ENCODE measurements around the gene TSHZ1. TPM values are rescaled to one million over a fixed set of nuclear protein-coding genes. Genes with fewer than 3 reads are reported as not detected.
A peak's percentile ranks its signal among the peaks of the same experiment; 100 is the strongest.

The TSHZ1 gene
- total RNA-seq, 1 donor from 2014 or later: 12.1 TPM

DNA sequence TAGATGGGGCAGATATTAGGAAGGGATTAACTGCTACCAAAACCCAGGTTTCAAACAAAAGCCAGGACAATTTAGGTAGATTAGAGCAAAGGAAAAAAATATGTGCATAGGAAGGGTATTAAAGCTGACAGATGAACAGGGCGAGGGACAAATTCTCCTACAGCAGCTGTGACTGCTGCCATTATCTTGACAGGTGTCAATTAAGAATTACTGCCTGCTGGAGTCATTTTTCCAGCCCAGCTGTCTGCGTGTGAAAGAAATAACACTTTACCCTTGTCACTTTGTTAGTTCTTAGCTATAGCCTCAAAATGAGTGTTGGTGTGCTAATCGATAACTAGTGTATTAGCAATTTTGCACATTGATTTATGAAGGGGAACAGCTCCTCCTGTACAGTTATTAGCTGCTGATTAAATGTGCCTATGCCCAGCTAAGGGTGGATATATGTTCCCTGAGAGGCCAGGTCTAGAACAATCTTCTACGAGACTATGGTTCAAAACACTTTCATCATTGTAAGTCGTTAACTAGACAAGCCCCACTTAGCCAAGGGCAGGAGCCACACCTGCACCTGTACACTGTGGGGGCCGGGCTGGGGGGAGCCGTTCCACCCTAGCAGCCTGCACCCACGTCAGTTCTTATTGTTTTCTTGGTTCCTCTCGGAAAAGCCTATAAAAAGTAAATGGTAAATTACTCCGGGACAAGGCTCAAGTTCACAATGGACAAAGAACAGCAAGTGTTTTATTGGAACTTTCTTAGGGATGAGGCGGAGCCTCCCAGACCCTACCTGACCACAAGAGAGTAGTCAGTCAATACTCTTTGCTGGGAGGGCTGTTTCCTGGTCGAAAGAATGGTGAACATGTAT, 7.7 kb downstream of the TSHZ1 start:
- ATAC-seq (no peak), DNase-seq (ENCODE audit: low spot score) (no peak)

DNA sequence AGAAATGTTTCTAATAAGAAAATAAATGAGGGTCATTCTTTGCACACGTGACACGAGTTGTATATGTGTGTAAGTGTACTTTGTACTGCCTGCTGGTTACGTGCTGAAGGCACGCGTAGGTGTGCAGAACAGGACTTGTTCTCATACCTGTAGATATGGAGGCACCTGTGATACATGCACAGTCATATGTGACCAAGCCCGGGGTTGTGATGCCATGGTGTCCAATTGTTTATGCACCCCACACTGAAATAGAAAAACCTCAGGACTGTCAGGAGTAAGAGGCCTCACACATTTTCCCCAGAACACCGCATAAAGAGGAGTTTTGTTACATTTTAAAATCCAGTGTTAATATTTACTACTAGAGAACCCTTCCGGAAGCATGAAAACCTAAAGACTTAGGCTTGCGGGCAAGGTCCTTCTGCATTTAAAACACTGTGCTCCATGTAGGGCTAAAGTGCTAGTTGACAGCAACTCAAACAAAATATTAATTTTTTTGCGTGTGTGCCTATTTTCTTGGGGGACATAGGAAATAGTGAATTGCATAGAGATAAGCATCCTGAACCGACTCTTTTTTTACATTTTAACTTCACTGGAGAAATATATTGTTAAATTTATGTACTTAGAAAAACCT, 9.3 kb downstream of the TSHZ1 start:
- peak; percentile 54 for ATAC-seq
- no peak for DNase-seq (ENCODE audit: low spot score)

DNA sequence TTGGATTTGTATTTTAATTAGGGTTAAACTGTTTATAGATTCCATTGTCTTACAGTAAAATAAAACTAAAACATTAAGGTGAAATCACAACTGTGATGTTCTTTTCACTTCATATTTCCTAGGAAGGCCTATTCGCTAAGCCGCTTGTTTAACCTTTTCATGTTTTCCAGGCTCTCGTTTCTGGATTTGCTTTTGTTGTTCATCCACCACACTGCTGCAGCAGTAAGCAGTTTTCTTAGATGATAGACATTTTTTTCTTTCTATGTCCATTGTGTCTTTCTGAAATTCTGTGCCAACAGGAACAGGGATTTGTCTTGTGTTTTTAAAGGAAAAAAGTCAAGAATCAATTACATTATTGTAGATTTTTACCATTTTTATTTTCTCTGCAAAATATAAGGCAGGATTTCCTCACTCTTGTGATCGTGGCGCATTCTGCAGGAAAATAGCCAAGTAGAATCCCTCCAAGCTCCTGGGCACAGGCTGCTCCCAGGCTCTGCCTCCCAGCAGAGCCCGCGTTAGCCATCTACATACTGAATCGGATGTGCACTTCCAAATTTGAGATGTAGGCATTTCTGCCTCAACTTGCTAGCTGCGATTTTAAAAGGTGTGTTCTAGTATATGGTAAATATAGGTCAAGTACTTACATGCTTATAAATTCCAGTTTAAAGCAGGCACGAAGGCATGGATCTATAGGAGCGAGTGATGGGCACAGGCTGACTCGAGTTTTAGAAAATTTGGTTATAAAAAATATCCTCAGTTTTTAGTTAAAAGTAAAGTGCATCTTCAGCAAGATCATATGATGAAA, 10.2 kb downstream of the TSHZ1 start:
- ATAC-seq: no peak

DNA sequence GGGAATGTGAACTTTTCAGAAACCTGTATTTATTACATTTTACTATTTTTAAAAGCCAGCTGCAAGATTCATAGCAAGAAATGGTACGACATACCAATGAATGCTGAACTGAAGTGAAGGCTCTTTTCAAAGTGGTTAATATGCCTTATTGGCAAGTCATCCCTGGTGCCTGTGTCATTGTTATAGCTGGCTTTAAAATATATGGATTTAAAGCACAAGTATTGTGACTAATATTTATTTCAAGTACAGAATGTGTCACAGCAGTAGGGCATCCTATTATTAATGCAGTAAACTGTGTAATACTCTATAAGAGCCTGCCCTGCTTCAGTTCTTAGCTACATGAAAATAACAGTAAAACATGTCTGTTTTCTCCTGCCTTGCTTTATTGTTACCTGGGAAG, 10.8 kb downstream of the TSHZ1 start:
- DNase-seq (ENCODE audit: low spot score): no peak
- no peak for ATAC-seq

More for the DNA sequence above, 10.2 kb downstream of the TSHZ1 start:
- DNase-seq (ENCODE audit: low spot score): no peak

DNA sequence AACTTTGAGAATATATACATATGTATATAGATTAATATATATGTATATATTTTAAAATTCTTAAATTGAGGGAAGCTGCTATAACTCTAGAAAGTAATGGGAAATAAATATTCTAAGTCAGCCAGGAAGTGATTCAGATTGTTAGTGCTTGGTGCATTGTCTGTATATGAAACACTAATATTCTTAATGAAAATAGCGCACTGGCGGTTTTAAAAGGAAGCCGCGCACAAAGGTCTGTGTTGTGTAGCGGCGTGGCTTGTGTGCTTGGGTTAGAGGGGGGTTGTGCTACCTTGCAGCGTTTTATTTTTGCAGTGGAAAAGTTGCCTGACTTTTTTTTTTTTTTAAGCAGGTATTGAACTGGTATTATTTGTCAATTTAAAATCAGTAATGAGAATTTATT, 11.3 kb downstream of the TSHZ1 start:
- ATAC-seq (no peak), DNase-seq (ENCODE audit: low spot score) (no peak)

DNA sequence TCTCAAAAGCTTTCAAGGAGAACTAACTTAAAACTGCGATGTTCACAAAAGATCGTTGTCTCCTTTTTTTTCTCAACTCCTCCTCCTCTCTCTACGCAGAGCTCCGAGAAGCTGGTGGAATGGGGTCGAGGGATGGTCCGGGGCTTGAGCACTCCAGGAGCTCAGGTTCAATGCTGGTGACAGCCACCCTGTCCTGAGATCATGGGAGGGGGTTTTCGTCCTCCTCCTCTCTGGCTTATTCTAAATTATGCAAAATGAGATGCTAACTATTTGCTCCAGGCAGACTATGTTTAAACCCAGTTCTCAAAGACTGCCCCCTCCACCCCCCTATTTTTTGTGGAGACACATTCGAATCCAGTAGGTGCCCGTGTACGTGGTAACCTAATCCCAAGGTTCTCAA, 11.8 kb downstream of the TSHZ1 start:
- DNase-seq (ENCODE audit: low spot score) (no peak), ATAC-seq (no peak)

DNA sequence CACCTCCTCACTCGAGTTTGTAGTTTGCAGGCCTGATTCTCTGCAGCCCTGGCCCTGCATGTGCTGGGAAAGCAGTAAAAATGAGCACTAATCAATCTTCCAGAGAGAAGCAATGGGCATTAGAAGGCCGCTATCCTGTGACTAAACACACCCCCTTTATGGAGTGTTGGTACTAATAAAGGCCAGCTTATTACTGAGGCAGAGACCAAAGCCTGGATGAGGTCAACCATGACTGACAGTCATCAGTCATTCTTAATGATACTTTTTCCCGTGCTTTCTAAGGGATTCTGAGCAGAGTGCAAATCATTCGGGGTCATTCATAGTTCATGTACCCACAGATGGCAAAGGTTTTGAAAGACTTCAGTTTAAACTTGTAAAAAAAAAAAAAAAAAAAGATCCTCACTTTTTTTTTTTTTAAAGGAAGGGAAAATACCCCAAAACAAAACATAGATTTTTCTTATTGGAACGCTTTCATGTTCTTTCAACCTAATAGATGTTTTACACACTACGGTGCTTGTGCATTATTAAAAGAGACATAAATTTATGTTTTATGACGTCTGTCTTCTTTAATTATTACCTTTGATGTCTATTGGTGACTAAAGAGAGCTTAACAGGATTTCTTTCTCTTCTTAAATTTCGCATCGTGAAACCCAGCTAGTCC, 13.2 kb downstream of the TSHZ1 start:
- DNase-seq (ENCODE audit: low spot score): no peak
- ATAC-seq: peak; percentile 66

DNA sequence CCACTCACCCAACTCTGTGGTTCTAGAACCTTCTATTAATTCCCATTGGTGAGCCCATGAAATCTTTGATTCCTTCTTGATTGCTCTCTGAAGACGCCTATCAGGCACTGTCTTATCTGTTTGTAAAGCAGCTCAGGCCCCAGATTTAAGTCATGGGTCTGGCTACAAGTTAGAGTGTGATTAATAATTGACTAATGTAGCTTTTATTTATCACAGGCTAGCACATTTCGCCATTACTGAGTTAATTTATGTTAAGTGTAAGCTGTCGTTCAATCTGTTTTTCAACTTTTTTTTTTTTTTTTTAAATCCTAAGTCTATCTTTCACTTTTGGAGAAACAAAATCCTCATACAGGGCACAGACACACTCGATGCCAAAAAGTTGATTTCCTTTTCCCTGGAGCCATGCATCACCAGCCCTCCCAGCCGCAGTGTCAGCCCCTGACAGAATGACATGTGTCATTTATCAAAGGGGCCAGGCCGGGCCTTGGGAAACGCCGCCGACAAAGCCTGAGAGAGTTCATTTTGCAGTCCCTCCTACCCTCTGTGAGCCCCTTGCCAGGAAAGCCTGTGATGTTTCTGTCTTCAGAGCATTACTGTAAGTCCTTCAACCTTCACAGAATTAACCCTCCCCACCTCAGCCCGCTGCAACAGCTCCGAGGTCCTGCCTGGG, 15.8 kb downstream of the TSHZ1 start:
- DNase-seq (ENCODE audit: low spot score): no peak
- peak; percentile 80 for ATAC-seq

DNA sequence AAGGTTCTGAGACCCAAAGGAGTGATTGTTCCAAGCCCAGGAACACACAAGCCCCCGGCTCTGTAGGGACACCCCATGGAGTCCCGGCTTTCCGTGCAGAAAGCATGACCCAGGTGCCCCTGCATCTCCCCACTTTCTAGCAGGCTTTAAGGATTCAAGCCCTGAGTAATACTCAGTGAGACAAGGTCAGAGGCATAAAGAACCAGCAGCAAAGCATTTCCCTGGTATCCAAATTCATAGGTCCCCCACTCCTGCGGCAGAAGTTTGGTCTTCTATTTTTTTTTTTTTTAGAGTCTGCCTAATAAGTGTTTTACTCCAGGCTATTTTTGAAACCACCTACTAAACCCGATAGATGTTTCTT, 16.3 kb downstream of the TSHZ1 start:
- ATAC-seq (no peak), DNase-seq (ENCODE audit: low spot score) (no peak)

DNA sequence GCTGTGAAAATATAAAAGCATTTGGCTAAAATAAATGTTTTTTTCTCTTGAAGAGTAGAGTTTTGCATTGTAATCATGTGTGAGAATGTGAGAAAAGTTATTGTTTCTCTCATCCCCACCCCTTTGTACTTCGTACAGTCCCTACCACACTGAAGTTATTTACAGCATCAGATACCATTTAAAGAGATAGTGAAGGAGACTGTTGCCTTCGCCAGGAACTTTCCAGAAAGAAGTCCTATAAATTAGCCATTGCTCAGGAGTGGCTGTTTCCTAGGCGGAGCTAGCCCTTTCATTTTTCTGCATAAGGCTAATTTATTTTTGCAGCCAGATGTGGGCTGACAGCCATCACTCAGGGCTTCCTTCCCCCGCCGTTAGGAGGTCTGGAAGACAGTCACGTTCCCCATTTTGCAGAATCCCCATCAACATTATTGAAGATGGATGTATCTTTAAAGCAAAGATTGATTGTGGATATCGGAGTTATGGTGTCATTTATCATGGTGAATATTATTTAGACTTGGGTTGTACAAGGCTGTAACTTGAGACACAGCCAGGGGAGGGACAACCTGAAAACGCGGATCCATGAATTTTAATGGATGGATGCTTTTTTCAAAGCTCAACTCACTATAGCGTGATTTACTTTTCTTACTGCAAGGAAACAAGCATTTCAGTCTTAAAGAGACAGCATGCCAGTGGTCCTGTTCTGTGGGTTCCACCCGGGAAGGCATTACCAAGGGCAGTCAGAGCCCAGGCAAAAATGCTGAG, 17.1 kb downstream of the TSHZ1 start:
- no peak for DNase-seq (ENCODE audit: low spot score)
- no peak for ATAC-seq

DNA sequence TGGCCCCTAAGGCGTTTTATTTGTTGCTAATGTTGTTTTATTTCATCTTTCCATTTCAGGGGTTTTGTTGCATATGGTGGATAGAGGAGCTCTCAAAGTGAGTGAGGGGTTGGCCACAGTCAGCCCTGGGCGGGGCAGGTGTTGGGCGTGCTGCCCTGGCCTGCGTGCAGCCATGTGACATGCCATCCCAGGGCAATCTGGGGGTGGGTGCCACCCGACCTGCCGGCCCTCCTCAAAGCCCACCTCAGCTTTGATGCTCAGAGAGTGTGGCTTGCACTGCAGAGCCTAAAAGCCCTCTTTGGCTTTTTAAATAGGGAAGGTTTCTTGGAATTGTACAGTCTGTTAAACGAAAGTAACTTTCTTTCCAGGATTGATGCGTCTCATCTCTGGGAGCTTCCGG, 18.4 kb downstream of the TSHZ1 start:
- ATAC-seq: no peak
- DNase-seq (ENCODE audit: low spot score): no peak

DNA sequence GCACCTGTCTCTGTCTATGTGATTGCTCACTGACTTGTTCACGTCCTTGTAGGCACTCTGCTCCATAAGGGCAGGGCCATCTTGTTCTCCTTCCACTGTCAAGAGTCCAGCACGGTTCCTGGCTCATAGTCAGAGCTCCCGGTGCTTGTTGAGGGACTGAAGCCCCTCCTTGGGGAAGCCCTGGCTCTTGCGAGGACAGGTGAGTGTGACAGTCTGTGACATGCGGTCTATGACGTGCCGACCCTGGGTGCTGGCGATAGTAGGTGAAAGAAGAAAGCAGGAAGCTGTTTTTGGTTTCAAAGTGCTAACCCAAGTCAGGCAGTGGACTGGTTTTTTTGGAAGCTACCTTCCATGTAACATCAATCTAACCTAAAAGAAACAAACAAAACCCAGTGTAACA, 18.8 kb downstream of the TSHZ1 start:
- ATAC-seq: no peak
- no peak for DNase-seq (ENCODE audit: low spot score)

DNA sequence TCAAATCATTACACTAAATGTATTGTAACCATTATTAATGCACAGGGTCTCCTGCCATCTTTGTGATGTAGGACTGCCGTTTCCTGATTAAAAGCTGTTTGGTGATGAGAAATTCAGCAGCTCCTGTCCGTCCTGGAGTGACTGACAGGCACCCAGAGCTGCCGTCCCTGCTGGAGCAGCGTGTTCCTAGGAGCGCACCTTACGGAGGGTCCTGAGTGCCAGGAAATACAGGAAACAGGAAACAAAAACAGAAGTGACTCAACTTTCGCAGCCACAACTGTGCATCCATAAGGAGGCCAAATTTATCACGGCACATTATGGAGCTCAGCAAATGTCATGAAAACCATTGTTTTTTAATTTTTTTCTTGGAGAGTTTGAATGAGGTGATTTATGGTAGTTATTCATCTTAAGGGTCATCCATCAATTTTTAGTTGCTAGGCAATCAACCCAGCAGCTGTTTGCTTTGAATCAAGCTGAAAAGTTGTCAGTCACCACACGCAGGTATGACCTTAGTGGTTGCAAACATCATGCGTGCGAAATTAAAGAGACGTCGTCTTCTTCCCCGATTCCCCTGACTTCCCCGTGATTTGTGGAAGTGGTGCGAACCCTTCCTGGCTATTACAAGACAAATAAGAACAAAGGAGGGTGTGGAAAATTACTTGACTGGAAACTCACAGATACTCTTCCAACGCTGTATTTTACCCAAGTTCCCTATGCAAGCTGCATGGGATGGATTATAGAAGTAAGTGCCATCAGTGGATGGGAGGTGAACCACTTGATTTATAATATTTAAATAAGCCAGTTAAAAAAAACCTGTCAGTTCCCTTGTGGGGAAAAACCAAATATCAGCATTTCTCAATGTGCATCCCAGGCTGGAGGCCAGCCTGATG, 19.8 kb downstream of the TSHZ1 start:
- ATAC-seq (no peak), DNase-seq (ENCODE audit: low spot score) (no peak)

DNA sequence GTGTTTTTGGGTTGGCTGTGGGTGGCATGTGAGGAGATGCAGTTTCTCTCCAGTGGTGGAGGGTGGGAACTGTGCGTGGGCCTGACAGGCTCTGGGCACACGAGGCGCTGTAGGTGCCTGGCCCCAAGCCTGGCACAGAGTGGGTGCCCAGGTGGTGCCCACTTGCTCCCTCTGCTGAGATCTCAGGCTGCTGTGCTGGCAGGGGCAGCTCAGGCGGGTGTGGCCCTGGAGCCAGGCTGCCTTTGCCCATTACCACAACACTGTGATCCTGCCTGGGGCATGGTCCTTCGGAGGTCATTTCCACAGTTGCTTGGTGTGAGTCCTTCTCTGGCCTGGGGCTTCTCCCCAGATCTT, 20.4 kb downstream of the TSHZ1 start:
- peak; percentile 8 for ATAC-seq

DNA sequence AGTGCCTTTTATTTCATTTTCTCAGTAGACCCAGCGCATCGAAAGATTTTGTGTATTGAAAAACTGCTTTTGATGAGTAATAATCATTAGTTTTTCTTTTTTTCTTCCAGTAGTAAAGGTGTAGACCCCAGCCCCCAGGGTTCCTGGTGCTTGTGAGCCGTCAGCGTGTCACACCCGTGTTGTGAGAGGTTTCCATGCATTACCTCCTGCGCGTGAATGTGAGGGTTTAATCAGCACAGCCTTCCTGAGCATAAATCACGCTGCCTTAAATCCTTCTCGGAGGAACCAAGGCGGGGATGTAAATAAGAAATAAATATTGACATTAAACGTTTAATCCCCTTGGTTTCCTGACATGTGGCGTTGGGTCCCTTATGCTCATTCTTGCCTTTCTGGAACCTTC, 24.3 kb downstream of the TSHZ1 start:
- no peak for DNase-seq (ENCODE audit: low spot score)
- no peak for ATAC-seq

More for the DNA sequence above, 20.4 kb downstream of the TSHZ1 start:
- no peak for DNase-seq (ENCODE audit: low spot score)

DNA sequence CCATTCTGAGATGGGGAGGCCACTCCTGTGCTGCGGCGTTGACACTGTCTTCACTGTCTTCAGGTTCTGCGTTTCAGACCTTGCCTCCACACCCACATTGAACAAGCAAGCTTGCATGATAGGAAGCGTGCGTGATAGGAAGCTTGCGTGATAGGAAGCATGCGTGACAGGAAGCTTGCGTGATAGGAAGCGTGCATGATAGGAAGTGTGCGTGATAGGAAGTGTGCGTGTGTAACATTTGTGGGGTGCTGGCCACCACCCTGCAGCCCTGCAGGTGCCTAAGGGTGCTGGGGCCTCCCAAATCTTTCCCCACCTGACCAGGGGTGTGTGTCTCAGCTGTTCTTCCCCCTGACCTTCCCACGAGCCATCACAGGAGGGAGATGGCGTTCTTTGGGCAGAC, 25.3 kb downstream of the TSHZ1 start:
- ATAC-seq (no peak), DNase-seq (ENCODE audit: low spot score) (no peak)

DNA sequence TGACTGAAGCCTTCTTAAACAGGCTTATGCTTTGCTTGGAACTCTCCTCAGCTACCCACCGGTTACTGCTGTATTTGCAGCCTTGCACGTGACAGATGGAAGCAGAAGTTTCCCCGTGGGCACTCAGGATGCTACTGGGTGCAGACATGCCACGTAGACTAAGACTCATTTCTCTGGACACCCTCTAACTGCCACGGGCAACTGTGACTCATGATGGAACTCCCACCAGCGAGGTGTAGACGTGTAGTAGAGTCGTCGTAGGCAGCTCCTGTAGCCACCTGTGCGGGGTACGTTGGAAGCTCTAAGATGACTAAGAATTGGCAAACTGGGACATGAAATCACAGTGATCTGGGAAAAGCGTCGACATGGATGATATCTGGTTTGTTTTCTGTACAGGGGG, 27.5 kb downstream of the TSHZ1 start:
- DNase-seq (ENCODE audit: low spot score) (no peak), ATAC-seq (no peak)

DNA sequence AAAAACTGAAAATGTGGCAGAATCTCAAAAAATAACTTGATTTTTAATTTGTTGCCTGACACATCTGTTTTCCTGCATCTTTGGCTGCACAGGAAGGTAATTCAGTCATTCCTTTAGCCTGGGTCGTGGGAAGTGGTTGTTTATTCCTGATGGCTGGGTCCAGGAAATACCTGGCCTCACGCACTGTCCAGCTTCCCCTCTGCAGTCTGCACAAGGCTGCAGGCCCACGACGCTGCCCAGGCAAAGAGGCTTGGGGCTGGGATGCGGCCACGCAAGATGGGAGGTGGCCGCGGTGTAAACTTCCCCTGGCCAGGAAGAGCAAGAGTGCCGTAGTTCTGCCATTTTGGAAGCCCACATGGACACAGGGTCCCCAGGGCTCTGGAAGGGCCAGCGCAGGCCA, 28.2 kb downstream of the TSHZ1 start:
- ATAC-seq (no peak), DNase-seq (ENCODE audit: low spot score) (no peak)

DNA sequence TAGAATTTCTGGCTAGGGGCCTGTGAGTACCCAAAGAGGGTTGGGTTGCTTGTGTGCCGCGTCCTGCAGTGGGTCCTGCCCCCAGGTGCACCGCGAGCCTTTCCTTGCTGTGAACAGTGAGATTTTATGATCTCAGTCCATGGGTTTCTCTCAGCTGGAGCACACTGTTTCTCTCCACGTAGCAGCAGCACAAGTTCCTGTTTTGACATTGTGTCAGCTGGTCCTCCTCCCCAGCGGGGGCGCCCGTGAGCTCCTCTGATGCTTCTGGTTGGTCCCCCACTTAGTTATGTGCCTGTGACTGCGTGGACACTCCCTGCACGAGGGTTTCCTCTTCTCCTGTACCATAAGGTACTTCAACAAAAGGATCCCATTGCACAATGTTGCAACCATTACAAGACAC, 29.8 kb downstream of the TSHZ1 start:
- DNase-seq (ENCODE audit: low spot score) (no peak), ATAC-seq (no peak)

All from left lobe of liver (tissue), 2 donors.